Measurements from ENCODE around the gene PARN.

- TF ChIP-seq POLR2A (IDR thresholded peaks at IDR 0.05) (no peak), CTCF (IDR thresholded peaks at IDR 0.05) (no peak)
Observed at GRCh38 chr16:14635395-14636165, 5.5 kb upstream of the PARN start.

Measured in thyroid gland (tissue), 4 donors.